MM.1S (cell line): Measurements from ENCODE around the gene CKMT2.

ENCODE experiments used
- DNase-seq: peaks from one replicate; pipeline ENCODE4 v3.0.0-alpha.2; 2015
- H2AFZ ChIP-seq: fragments of 300-600 bp; sonication (generic); 2 replicates; pipeline ENCODE4 v1.6.0; 2016; ENCODE audit warnings: antibody characterized with exemption, low read length
- H3F3A ChIP-seq: fragments of 300-600 bp; sonication (generic); 2 replicates; pipeline ENCODE4 v1.6.1; 2016; ENCODE audit warnings: mild to moderate bottlenecking, antibody characterized with exemption, low read length, moderate library complexity, mixed read lengths; ENCODE audit not compliant: insufficient read depth
- H3K27ac ChIP-seq: fragments of 300-600 bp; sonication (generic); 2 replicates; pipeline ENCODE4 v1.5.1; 2016; ENCODE audit warnings: mild to moderate bottlenecking, low read length
- H3K27me3 ChIP-seq: fragments of 300-600 bp; sonication (generic); replicated peaks from 2 replicates; pipeline ENCODE4 v1.6.0; 2016; ENCODE audit warnings: low read length; ENCODE audit not compliant: insufficient read depth
- H3K36me3 ChIP-seq: fragments of 300-600 bp; sonication (generic); replicated peaks from 2 replicates; pipeline ENCODE4 v1.6.1; 2016; ENCODE audit warnings: mild to moderate bottlenecking, low read length, mixed read lengths; ENCODE audit not compliant: insufficient read depth
- H3K4me1 ChIP-seq: fragments of 300-600 bp; sonication (generic); 2 replicates; pipeline ENCODE4 v1.6.1; 2016; ENCODE audit warnings: low read length, mixed read lengths
- H3K4me2 ChIP-seq: fragments of 300-600 bp; sonication (generic); 2 replicates; pipeline ENCODE4 v1.6.0; 2016; ENCODE audit warnings: low read depth, low read length
- H3K4me3 ChIP-seq: fragments of 300-600 bp; sonication (generic); 2 replicates; pipeline ENCODE4 v1.5.1; 2016; ENCODE audit warnings: low read length, mixed read lengths
- H3K79me2 ChIP-seq: fragments of 300-600 bp; sonication (generic); 2 replicates; pipeline ENCODE4 v1.6.1; 2016; ENCODE audit warnings: mixed run types, low read length, mixed read lengths
- H3K9ac ChIP-seq: fragments of 300-600 bp; sonication (generic); 2 replicates; pipeline ENCODE4 v1.6.1; 2016; ENCODE audit warnings: low read length, mixed read lengths
- H3K9me2 ChIP-seq: fragments of 300-600 bp; sonication (generic); replicated peaks from 2 replicates; pipeline ENCODE4 v1.6.1; 2016; ENCODE audit warnings: mild to moderate bottlenecking, low read length, mixed read lengths; ENCODE audit not compliant: insufficient read depth
- H3K9me3 ChIP-seq: fragments of 300-600 bp; sonication (generic); replicated peaks from 2 replicates; pipeline ENCODE4 v1.6.1; 2016; ENCODE audit warnings: mild to moderate bottlenecking, low read length, mixed read lengths; ENCODE audit not compliant: insufficient read depth
- H4K20me1 ChIP-seq: fragments of 300-600 bp; sonication (generic); 2 replicates; pipeline ENCODE4 v1.6.1; 2016; ENCODE audit warnings: mild to moderate bottlenecking, low read length, moderate library complexity, mixed read lengths; ENCODE audit not compliant: insufficient read depth
- CTCF ChIP-seq: fragments of 300-600 bp; sonication (generic); IDR thresholded peaks from 2 replicates; pipeline ENCODE4 v1.5.1; 2016; ENCODE audit warnings: antibody characterized with exemption, low read length, mixed read lengths
- EZH2 ChIP-seq: fragments of 300-600 bp; sonication (generic); optimal IDR thresholded peaks from 2 replicates; pipeline ENCODE3; 2017; ENCODE audit warnings: low read depth, mild to moderate bottlenecking, antibody characterized with exemption, low read length, mixed read lengths
- EZH2phosphoT487 ChIP-seq: fragments of 300-600 bp; sonication (generic); IDR thresholded peaks from 2 replicates; pipeline ENCODE4 v1.6.1; 2018; ENCODE audit warnings: antibody characterized with exemption, low read length

CKMT2 gene

GRCh38 chr5:81234801-81235200 lies 1.7 kb downstream of the CKMT2 start:
- no peaks in the 10 kb centered on the region for H3F3A ChIP-seq
- no peaks in the 10 kb centered on the region for H3K4me1 ChIP-seq
- H3K36me3 ChIP-seq, result no peaks in the 10 kb centered on the region
- H3K27ac ChIP-seq, result no peak overlapping the region
- no peak overlapping the region for H2AFZ ChIP-seq
- TF ChIP-seq EZH2 (no peak), EZH2phosphoT487 (no peak), CTCF (no peak)
- H3K27me3 ChIP-seq, result no peaks in the 10 kb centered on the region
- no peaks in the 10 kb centered on the region for H3K9me2 ChIP-seq
- no peaks in the 10 kb centered on the region for H3K9me3 ChIP-seq
- no peaks in the 10 kb centered on the region for H3K79me2 ChIP-seq
- no peak for DNase-seq
- no peak overlapping the region for H3K4me2 ChIP-seq
- no peaks in the 10 kb centered on the region for H4K20me1 ChIP-seq
- H3K4me3 ChIP-seq, result no peak overlapping the region
- no peak overlapping the region for H3K9ac ChIP-seq

- H4K20me1 ChIP-seq, result no peaks in the 10 kb centered on the region
- no peaks in the 10 kb centered on the region for H3K27me3 ChIP-seq
- no peaks in the 10 kb centered on the region for H3K9me2 ChIP-seq
- no peaks in the 10 kb centered on the region for H3K36me3 ChIP-seq
- no peaks in the 10 kb centered on the region for H3K9me3 ChIP-seq
- TF ChIP-seq EZH2 (no peak), EZH2phosphoT487 (no peak), CTCF (no peak)
- H3K9ac ChIP-seq, result no peak overlapping the region
- no peaks in the 10 kb centered on the region for H3K79me2 ChIP-seq
- no peaks in the 10 kb centered on the region for H3K4me1 ChIP-seq
- no peak overlapping the region for H3K27ac ChIP-seq
- H3K4me2 ChIP-seq, result no peak overlapping the region
- DNase-seq, result no peak
- no peak overlapping the region for H2AFZ ChIP-seq
- H3F3A ChIP-seq, result no peaks in the 10 kb centered on the region
- H3K4me3 ChIP-seq, result no peak overlapping the region
Observed at GRCh38 chr5:81235287-81236072, 2.4 kb downstream of the CKMT2 start.

GRCh38 chr5:81238460-81238859 lies 5.3 kb downstream of the CKMT2 start:
- H3K79me2 ChIP-seq, result no peaks in the 10 kb centered on the region
- no peak overlapping the region for H3K4me2 ChIP-seq
- H4K20me1 ChIP-seq, result no peaks in the 10 kb centered on the region
- no peak for DNase-seq
- H3K36me3 ChIP-seq, result no peaks in the 10 kb centered on the region
- H3K9me3 ChIP-seq, result no peaks in the 10 kb centered on the region
- no peak overlapping the region for H3K4me3 ChIP-seq
- no peak overlapping the region for H3K9ac ChIP-seq
- H3K27me3 ChIP-seq, result no peaks in the 10 kb centered on the region
- H2AFZ ChIP-seq, result no peak overlapping the region
- no peak overlapping the region for H3K27ac ChIP-seq
- H3K4me1 ChIP-seq, result no peaks in the 10 kb centered on the region
- no peaks in the 10 kb centered on the region for H3F3A ChIP-seq
- TF ChIP-seq EZH2phosphoT487 (no peak), CTCF (no peak), EZH2 (no peak)
- H3K9me2 ChIP-seq, result no peaks in the 10 kb centered on the region
